Skeletal muscle tissue (tissue), 4 donors: ENCODE results near the gene MTR. TPM values are rescaled to one million over a fixed set of nuclear protein-coding genes. Genes with fewer than 3 reads are reported as not detected.
"Not testable (repeated sequence)": the region's sequence is repeated elsewhere in the genome, so short reads cannot be mapped to it uniquely, and the experiment has no call there.

Experiments
- H3K27ac ChIP-seq: one replicate; pipeline ENCODE4 v1.7.0; 2013; ENCODE audit warnings: mild to moderate bottlenecking, low read depth, low read length, inconsistent platforms
- H3K27me3 ChIP-seq, 3 donors: one replicate each; pipeline ENCODE4 v1.7.0; 2013; ENCODE audit warnings: low read length in 3 of 3; ENCODE audit not compliant: control insufficient read depth in 3 of 3, insufficient read depth in 3 of 3
- H3K36me3 ChIP-seq, 3 donors: one replicate each; pipeline ENCODE4 v1.7.0; 2013; ENCODE audit warnings: low read length in 3 of 3; ENCODE audit not compliant: control insufficient read depth in 3 of 3, insufficient read depth in 3 of 3
- H3K4me1 ChIP-seq, 3 donors: one replicate each; pipeline ENCODE4 v1.7.0; 2013; ENCODE audit warnings: low read length in 3 of 3, mild to moderate bottlenecking in 3 of 3; ENCODE audit not compliant: control insufficient read depth in 3 of 3, insufficient read depth in 3 of 3
- H3K4me3 ChIP-seq, 3 donors: one replicate each; pipeline ENCODE4 v1.7.0; 2013; ENCODE audit warnings: low read length in 3 of 3
- H3K9ac ChIP-seq, 3 donors: one replicate each; pipeline ENCODE4 v1.7.0; 2013; ENCODE audit warnings: low read length in 3 of 3, mild to moderate bottlenecking in 3 of 3, moderate library complexity in 2 of 3, low read depth in 1 of 3
- H3K9me3 ChIP-seq, 3 donors: one replicate each; pipeline ENCODE4 v1.7.0; 2013; ENCODE audit warnings: low read length in 3 of 3; ENCODE audit not compliant: control insufficient read depth in 3 of 3
- total RNA-seq: library from RNA; depleted of rRNA; stranded (reverse); fragments of >200 nt; gene quantifications from one replicate; pipeline ENCODE4 v1.2.3, GENCODE V29; 2014
- donor health status: Osteomylitis.

MTR gene
- total RNA-seq, 1 donor from 2014 or later: 23.5 TPM

DNA sequence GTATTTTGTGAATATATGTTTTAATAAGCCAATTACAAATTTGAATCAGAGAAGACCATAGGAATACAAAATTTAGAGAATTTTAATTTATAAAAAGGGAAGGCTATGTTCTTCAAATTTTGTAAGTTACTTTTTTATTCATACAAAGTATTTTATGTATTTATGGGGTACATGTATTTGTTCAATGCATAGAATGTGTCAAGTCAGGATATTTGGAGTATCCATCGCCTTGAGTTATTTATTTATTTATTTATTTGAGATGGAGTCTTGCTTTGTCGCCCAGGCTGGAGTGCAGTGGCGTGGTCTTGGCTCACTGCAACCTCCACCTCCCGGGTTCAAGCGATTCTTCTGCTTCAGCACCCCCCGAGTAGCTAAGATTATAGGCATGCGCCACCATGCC is 116.0 kb downstream of the MTR start:
- H3K27me3 ChIP-seq, H3K4me1 ChIP-seq: not testable (repeated sequence)

DNA sequence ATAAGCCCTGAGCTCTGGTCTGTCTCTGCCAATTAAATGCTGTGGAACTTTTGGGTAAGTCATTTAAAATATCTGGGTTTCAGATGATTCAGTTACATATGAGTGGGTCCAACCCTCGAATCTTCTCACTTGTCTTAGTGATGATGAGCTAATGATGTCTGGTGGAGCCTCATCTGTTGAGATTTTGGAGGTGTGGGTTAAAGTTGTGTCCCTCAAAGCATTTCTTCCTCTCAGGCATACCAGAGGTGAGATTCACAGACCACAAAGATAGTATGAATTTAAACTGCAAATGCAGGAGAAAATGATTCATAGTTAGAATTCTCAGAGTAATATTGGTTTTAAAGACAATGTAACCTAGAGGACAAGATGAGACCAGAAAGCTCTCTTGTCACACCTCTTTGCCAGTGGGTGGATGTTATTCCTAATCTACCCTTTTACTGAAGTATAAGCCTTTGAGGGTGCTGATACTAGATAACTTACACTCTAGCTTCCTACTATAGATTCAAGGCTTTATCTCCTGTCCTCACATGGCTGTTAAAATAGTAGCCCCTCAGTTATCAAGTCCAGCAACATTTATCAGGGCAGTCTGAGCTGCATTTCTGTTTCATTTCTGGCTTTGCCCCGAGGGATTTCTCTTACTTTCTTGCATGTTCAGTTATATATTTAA is 118.4 kb downstream of the MTR start:
- Histone ChIP-seq H3K9ac (no peak overlapping the region), H3K36me3 (peaks cover 0 to 2% (median 0%) of the 10 kb centered on the region in 3 donors), H3K27ac (no peak overlapping the region), H3K4me3 (no peak overlapping the region), H3K9me3 (peaks cover 0 to 4% (median 0%) of the 10 kb centered on the region in 3 donors), H3K27me3 (no peaks in the 10 kb centered on the region), H3K4me1 (no peaks in the 10 kb centered on the region)

More for the DNA sequence above, 116.0 kb downstream of the MTR start:
- H3K9ac ChIP-seq, H3K9me3 ChIP-seq, H3K4me3 ChIP-seq, H3K27ac ChIP-seq, H3K36me3 ChIP-seq: not testable (repeated sequence)

DNA sequence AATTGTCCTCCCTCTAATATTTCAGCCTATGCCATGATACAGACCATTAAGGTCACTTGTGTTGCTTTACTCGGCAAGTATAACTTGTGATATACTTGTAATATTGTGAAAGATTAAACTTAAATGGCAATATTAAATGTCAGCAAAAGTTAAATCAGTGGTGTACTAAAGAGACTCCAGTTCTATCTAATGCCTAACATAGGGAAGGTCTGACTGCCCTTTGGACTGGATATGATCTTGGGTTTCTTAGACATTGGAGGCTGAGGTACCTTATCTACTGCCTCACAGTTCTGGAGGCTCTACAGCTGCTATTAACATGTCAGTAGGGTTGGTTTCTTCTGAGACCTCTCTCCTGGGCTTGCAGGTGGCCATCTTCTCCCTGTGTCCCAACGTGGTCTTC is 119.3 kb downstream of the MTR start:
- Histone ChIP-seq H3K27ac (no peak overlapping the region), H3K4me3 (no peak overlapping the region), H3K36me3 (peaks cover 0 to 2% (median 0%) of the 10 kb centered on the region in 3 donors)

DNA sequence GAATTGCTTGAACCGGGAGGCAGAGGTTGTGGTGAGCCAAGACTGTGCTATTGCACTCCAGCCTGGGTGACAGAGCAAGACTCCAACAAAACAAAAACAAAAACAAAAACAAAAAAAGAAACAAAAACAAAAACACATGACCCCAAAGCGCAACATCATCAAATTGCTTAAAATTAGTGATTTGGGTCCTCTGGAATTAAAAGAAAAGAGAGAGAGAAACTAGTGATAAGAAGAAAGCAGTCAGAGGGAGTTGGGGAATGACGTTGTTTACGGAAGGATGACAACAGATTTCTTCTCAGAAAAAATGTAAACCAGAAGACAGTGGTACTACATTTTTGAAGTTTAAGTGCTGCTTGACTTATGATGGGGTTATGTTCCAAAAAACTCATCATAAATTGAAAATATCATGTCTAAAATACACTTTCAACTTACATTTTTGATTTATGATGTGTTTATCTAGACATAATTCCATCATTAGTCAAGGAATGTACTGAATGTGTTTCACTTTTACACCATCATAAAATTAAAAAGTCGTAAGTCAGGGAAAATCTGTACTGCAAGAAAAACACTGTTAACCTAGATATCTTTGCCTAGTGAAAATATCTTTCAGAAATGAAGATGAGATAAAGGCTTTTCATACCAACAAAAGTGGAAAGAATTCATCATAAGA is 121.2 kb downstream of the MTR start:
- Histone ChIP-seq H3K4me3 (no peak overlapping the region), H3K27me3 (no peaks in the 10 kb centered on the region), H3K9ac (no peak overlapping the region), H3K36me3 (peaks cover 0 to 2% (median 0%) of the 10 kb centered on the region in 3 donors), H3K4me1 (no peaks in the 10 kb centered on the region), H3K27ac (no peak overlapping the region), H3K9me3 (peaks cover 0 to 4% (median 2%) of the 10 kb centered on the region in 3 donors)

More for the DNA sequence above, 119.3 kb downstream of the MTR start:
- Histone ChIP-seq H3K9me3 (peaks cover 0 to 4% (median 0%) of the 10 kb centered on the region in 3 donors), H3K4me1 (no peaks in the 10 kb centered on the region), H3K27me3 (no peaks in the 10 kb centered on the region), H3K9ac (no peak overlapping the region)

DNA sequence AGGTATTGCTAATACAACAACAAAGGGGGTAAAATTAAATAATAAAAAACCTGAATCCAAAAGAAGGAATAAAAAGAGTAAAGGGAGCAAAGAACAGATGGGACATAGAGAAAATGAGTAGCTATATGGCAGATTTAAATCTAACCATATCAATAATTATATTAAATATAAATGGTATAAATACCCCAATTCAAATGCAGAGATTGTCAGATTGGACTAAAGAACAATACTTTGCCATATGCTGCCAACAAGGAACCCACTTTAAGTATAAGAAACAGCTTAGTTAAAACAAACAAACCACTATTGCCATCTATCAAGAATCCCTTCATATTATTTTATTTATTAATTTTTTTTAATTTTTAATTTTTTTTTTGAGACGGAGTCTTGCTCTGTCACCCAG is 122.4 kb downstream of the MTR start:
- no peak overlapping the region for H3K9ac ChIP-seq
- H3K27me3 ChIP-seq: no peaks in the 10 kb centered on the region
- peaks cover 0 to 4% (median 2%) of the 10 kb centered on the region in 3 donors for H3K9me3 ChIP-seq
- H3K4me1 ChIP-seq: peaks cover 0 to 6% (median 0%) of the 10 kb centered on the region in 3 donors
- H3K4me3 ChIP-seq: no peak overlapping the region
- H3K27ac ChIP-seq: no peak overlapping the region
- H3K36me3 ChIP-seq: peaks cover 0 to 2% (median 0%) of the 10 kb centered on the region in 3 donors

DNA sequence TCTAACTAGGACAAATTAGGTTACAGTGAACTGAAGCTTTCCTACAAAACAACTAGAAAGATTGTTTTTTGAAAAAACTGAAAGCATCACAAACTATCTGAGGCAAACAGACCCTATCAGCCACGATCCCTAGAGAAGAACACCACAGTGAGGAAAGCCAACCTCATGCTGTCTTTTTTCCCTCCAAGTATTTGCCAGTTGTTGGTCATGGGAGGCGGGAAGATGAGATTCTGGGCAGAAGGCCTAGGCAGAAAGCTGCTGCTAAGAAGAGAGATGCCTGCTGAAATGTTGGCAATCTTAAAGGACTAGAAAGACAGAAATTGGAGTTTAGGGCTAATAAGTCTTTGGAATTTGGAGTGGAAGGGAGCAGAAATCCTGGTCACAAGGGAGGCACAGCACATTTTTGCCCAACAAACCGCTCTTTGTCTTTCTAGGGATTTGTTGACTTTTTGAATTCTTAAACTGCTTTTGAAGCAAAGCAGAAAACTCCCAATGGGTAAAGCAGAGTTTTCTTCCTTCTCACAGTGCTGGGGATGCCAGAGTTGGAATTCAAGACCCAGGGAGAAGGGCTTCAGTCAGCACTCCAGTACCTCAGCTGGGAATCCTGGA is 125.3 kb downstream of the MTR start:
- peaks cover 0 to 2% (median 0%) of the 10 kb centered on the region in 3 donors for H3K36me3 ChIP-seq
- H3K4me3 ChIP-seq: no peak overlapping the region
- H3K27me3 ChIP-seq: no peaks in the 10 kb centered on the region
- H3K9ac ChIP-seq: no peak overlapping the region
- H3K9me3 ChIP-seq: peaks cover 0 to 4% (median 2%) of the 10 kb centered on the region in 3 donors
- H3K27ac ChIP-seq: no peak overlapping the region
- peaks cover 0 to 6% (median 0%) of the 10 kb centered on the region in 3 donors for H3K4me1 ChIP-seq

DNA sequence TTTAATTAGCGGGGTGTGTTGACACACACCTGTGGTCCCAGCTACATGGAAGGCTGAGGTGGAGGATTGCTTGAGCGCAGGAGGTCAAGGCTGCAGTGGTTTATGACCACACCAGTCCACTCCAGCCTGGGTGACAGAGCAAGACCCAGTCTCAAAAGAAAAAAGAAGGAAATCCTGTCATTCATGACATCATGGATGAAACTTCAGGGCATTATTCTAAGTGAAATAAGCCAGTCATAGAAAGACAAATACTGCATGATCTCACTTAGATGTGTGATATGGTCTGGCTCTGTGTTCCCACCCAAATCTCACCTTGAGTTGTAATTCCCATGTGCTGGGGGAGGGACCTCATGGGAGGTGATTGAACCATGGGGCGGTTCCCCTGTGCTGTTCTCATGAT is 126.5 kb downstream of the MTR start:
- H3K9ac ChIP-seq: no peak overlapping the region
- H3K4me3 ChIP-seq: no peak overlapping the region
- H3K9me3 ChIP-seq: peaks cover 0 to 2% (median 0%) of the 10 kb centered on the region in 3 donors
- H3K4me1 ChIP-seq: peaks cover 0 to 6% (median 0%) of the 10 kb centered on the region in 3 donors
- no peak overlapping the region for H3K27ac ChIP-seq
- H3K36me3 ChIP-seq: peaks cover 0 to 2% (median 0%) of the 10 kb centered on the region in 3 donors
- no peaks in the 10 kb centered on the region for H3K27me3 ChIP-seq

DNA sequence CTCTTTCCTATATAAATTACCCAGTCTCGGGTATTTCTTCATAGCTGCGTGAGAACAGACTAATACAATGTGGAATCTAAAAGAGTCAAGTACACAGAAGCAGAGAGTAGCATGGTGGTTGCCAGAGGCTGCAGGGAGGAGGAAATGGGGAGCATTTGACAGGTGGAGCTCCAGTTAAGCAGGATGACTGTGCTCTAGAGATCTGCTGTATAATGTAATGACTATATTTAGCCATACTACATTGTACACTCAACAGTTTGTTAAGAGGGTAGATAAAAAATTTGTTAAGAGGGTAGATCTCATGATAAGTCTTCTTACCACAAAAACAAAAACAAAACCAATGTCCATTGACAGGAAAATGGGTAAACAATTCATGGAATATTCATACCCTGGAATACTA is 127.1 kb downstream of the MTR start:
- Histone ChIP-seq H3K4me3 (no peak overlapping the region), H3K36me3 (no peaks in the 10 kb centered on the region), H3K9ac (no peak overlapping the region), H3K9me3 (peaks cover 0 to 2% (median 0%) of the 10 kb centered on the region in 3 donors), H3K27ac (no peak overlapping the region), H3K4me1 (peaks cover 0 to 6% (median 0%) of the 10 kb centered on the region in 3 donors), H3K27me3 (no peaks in the 10 kb centered on the region)

DNA sequence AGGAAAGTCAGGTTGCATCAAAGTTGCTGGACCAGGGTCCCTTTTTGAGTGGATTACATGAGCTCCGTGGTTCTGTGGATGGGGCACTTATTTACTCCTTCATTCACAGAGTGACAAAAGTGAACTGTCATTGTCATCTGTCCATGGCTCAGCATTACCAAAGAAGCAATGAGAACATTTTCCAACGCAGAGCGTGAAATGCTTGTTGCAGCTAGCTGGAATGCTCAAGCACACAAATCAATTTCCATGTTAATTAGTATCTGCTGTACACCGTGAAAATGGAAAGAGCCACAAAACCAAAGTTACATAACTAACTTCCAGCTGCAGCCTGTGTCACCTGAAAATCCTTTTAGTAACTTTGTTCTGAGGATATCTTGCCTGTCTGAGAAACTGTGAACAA is 130.3 kb downstream of the MTR start:
- Histone ChIP-seq H3K9me3 (no peaks in the 10 kb centered on the region), H3K4me1 (peaks cover 0 to 6% (median 0%) of the 10 kb centered on the region in 3 donors), H3K4me3 (no peak overlapping the region), H3K27me3 (peaks cover 0 to 5% (median 0%) of the 10 kb centered on the region in 3 donors), H3K36me3 (no peaks in the 10 kb centered on the region), H3K9ac (no peak overlapping the region), H3K27ac (no peak overlapping the region)

DNA sequence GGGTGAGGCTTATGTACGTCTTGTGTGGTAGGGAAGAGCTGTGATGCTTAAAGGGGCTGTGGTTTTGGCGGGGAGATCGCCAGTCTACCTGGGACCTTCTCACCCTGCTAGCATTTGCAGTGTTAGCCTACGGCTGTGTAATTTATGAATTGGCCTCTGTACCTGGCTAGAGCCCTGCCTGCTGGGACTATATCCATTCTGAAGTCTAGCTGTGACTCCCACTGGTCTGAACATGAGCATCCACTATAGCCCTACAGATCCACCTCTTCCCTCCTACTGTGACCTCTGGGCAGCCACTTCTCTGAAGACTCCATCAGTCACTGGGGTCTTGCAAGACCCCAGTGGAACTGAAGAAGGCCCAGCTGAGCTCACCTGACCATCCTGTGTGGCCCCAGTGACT is 135.4 kb downstream of the MTR start:
- no peak overlapping the region for H3K27ac ChIP-seq
- H3K4me3 ChIP-seq: no peak overlapping the region
- H3K27me3 ChIP-seq: peaks cover 0 to 5% (median 0%) of the 10 kb centered on the region in 3 donors
- H3K9ac ChIP-seq: no peak overlapping the region
- peaks cover 0 to 3% (median 0%) of the 10 kb centered on the region in 3 donors for H3K9me3 ChIP-seq
- H3K36me3 ChIP-seq: no peaks in the 10 kb centered on the region
- no peaks in the 10 kb centered on the region for H3K4me1 ChIP-seq
